Measurements from ENCODE around the gene MPZL3. TPM values are rescaled to one million over a fixed set of nuclear protein-coding genes. Genes with fewer than 3 reads are reported as not detected.

MPZL3 gene
- total and polyA plus RNA-seq, 2 experiments from 2014 or later, result 0.92 to 2.9 TPM

GRCh38 chr11:118243161-118243560 is 9.0 kb downstream of the MPZL3 start:
- Mint-ChIP-seq H3K9me3 (no peaks in the 10 kb centered on the region), H3K4me3 (no peak overlapping the region), H3K27me3 (ENCODE audit: insufficient read depth, low read depth, poor library complexity) (peaks cover 13% of the 10 kb centered on the region), H3K4me1 (peaks cover 28% of the 10 kb centered on the region), H3K27ac (0 out of 2 replicates have a peak overlapping the region, but pooled peaks have one; percentile 5), H3K36me3 (ENCODE audit: low read depth) (no peaks in the 10 kb centered on the region)
- Histone ChIP-seq H3K4me3 (no peak overlapping the region), H3F3A (replicated peaks; ENCODE audit: low read depth) (no peaks in the 10 kb centered on the region), H3K27ac (ENCODE audit: low read depth) (no peak overlapping the region), H3K4me2 (no peak overlapping the region), H3K79me2 (replicated peaks; ENCODE audit: insufficient read depth) (no peaks in the 10 kb centered on the region), H3K36me3 (ENCODE audit: insufficient read depth) (no peaks in the 10 kb centered on the region), H3K27me3 (ENCODE audit: insufficient read depth) (peaks cover 5% of the 10 kb centered on the region; the same call in 1 of the 2 replicates), H4K20me1 (replicated peaks; ENCODE audit: insufficient read depth) (no peaks in the 10 kb centered on the region), H2AFZ (no peak overlapping the region), H3K4me1 (ENCODE audit: insufficient read depth) (peaks cover 3% of the 10 kb centered on the region; the same call in 1 of the 2 replicates), H3K9me2 (ENCODE audit: insufficient read depth) (no peaks in the 10 kb centered on the region)
- TF ChIP-seq ETS1 (IDR thresholded peaks at IDR 0.05) (no peak), ZNF462 (CRISPR knock-in tag; IDR thresholded peaks at IDR 0.05) (0 out of 2 replicates have a peak, but pooled peaks have one; percentile 3), STAT1 (IDR thresholded peaks at IDR 0.05; ENCODE audit: unreplicated experiment) (no peak)
- ATAC-seq (peak; percentile 50; the same call in 2 of the 3 replicates), DNase-seq (ENCODE audit: low spot score) (peak; percentile 54)

GRCh38 chr11:118241764-118242098 is 10.4 kb downstream of the MPZL3 start:
- H3K36me3 ChIP-seq (ENCODE audit: insufficient read depth), result no peaks in the 10 kb centered on the region
- no peaks in the 10 kb centered on the region for H3K79me2 ChIP-seq (replicated peaks; ENCODE audit: insufficient read depth)
- ATAC-seq (no peak), DNase-seq (ENCODE audit: low spot score) (no peak)
- Mint-ChIP-seq H3K27ac (no peak overlapping the region), H3K27me3 (ENCODE audit: insufficient read depth, low read depth, poor library complexity) (peaks cover 13% of the 10 kb centered on the region), H3K4me1 (peaks cover 28% of the 10 kb centered on the region), H3K36me3 (ENCODE audit: low read depth) (no peaks in the 10 kb centered on the region), H3K9me3 (no peaks in the 10 kb centered on the region), H3K4me3 (no peak overlapping the region)
- H3K4me1 ChIP-seq (ENCODE audit: insufficient read depth), result peaks cover 3% of the 10 kb centered on the region; the same call in 1 of the 2 replicates
- no peaks in the 10 kb centered on the region for H4K20me1 ChIP-seq (replicated peaks; ENCODE audit: insufficient read depth)
- no peak overlapping the region for H2AFZ ChIP-seq
- H3K27ac ChIP-seq (ENCODE audit: low read depth), result no peak overlapping the region
- H3K4me2 ChIP-seq, result no peak overlapping the region
- H3K9me2 ChIP-seq (ENCODE audit: insufficient read depth), result no peaks in the 10 kb centered on the region
- no peaks in the 10 kb centered on the region for H3F3A ChIP-seq (replicated peaks; ENCODE audit: low read depth)
- no peak overlapping the region for H3K4me3 ChIP-seq
- H3K27me3 ChIP-seq (ENCODE audit: insufficient read depth), result no peaks in the 10 kb centered on the region
- TF ChIP-seq EZH2phosphoT487 (IDR thresholded peaks at IDR 0.05; ENCODE audit: unreplicated experiment), result no peak
- no peak for TF ChIP-seq ZNF462 (CRISPR knock-in tag; IDR thresholded peaks at IDR 0.05)

All from GM23338 (cell line).